ENCODE measurements around the gene SCO2.
"Not testable (repeated sequence)": the region's sequence is repeated elsewhere in the genome, so short reads cannot be mapped to it uniquely, and the experiment has no call there.

SCO2 gene

DNA sequence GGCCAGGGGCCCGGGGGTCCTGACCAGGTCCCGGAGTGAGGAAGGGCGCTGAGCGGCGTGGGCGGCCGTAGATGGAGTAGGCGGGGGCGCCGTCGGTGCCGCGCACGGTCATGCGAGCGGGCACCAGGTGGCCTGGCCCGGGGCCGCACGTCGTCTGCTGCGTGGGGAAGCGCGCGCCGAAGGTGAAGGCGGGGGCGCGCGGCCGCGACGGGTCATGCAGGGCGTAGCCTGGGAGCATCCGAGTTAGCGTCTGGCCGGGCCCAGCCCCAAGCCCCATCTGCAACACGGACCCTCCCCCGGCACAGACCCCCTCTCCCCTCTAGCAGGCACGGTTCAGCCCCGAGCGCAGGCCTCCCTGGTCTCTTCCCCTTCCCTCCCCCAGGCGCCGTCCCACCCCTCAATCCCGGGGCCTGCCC lies 6.2 kb upstream of the SCO2 start:
- peak; percentile 43 for DNase-seq (ENCODE audit: low read depth)

DNA sequence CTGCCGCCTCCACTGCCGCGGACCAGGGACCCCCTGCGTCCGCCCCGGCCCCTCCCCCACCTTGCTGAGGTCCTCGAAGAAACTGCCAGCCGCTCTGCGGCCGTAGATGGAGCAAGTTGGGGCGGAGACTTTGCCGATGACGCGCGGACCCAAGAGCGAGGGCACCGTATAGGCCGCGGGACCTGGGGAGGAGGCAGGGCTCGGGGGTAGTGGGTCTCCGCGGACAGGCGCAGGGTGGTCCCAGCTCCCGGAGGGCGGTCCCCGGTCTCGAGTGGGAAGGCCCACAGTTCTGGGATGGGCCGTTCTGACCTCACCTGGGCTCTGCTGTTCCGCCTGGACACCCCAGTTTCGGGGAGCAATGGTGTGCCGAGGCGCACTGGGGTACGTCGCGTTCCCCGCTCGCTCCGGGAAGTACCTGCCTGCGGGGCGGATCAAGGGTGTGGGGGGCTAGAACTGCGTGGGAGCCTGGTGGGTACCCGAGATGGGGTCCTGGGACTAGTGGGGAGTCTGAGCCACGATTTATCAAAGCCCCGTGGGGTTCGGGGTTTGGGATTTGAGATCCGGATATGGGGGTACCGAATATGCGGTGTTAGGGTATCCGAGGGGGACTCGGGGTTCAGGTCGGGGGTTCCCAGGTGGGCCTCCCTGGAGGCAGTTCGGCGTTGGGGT lies 5.6 kb upstream of the SCO2 start:
- peak; percentile 56 for DNase-seq (ENCODE audit: low read depth)

DNA sequence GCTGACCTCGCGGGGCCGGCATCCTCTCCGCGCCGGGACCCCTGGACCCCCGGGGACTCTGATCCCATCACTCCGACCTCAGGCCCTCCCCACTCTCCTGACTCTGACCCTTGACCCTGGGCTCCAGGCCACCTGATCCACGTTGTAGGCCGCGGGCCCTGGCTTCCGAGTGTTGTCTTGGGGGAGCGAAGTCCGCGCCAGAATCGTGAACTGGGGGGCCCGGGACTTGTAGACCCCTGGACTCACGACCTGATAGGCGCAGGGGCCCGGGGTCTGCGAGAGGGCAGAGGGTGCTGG lies 5.1 kb upstream of the SCO2 start:
- DNase-seq (ENCODE audit: low read depth), result no peak

GRCh38 chr22:50529897-50530579 lies 4.6 kb upstream of the SCO2 start, which contains the start of gene TYMP:
Gene TYMP (minus strand): TSS chr22:50530012. CDS start chr22:50529709, 303 bp downstream.
- DNase-seq (ENCODE audit: low read depth), result peak; percentile 49

GRCh38 chr22:50529416-50529896 lies 4.1 kb upstream of the SCO2 start:
- no peak for DNase-seq (ENCODE audit: low read depth)

DNA sequence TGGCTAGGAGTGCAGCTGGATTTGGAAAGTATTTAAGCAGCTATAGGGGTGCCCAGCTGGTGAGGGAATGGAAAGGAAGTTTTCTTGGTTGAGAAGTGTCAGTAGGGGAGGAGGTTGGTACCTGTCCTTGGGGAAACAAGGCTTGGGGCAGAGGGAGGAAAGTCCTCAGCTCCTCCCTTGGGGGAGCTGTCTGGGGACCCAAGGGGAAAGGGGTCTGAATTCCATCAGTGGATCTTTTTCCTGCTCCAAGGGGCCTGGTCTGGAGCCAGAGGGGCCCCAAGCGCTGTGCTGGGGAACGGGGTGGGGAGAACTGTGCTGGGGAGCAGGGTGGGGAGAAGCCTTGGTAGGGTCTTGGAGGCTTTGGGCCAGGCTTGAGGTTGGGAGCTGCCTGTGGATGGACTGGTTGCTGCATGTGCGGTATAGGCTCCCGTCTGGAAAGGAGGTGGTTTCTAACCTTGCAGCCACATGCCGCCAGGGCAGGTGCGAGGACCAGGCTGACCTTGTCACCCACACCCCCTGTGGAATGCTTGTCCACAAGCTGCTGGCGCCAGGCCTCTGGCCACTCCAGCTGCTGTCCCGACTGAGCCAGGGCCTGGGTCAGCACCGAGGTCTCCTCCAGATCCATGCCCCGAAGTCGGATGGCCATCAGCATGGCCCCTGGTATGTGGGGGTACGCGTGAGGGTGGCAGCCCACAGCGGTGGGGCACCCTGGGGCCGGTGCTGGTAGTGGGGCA lies 3.5 kb upstream of the SCO2 start:
- no peak for DNase-seq (ENCODE audit: low read depth)

- DNase-seq (ENCODE audit: low read depth), result no peak
Measured at GRCh38 chr22:50527921-50528681, 2.7 kb upstream of the SCO2 start.

- no peak for DNase-seq (ENCODE audit: low read depth)
Measured at GRCh38 chr22:50526834-50527801, 1.7 kb upstream of the SCO2 start.

GRCh38 chr22:50526108-50526833 lies 873 bp upstream of the SCO2 start:
- DNase-seq (ENCODE audit: low read depth), result peak; percentile 63

GRCh38 chr22:50525858-50526107 lies 385 bp upstream of the SCO2 start:
- DNase-seq (ENCODE audit: low read depth), result no peak

DNA sequence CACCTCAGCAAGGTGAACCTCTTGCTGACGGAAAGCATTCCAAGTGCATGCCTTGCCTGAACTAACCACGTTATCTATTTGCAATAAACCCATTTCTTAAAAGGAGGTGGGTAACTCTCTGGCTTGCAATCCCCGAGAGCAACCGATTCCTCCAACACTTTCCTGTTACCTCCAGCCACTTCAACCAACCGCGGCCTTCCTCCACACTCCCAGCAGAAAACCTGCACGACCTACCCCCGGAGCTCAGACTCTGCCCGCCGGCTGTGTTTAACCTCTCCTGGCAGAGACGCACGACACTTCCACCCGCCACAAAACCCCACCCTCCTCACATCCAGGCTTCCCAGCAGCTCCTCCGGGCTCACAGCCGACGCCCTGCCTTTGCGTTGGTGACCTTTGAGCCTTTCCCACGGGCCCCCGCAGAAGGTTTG lies 708 bp downstream of the SCO2 start:
- no peak for DNase-seq (ENCODE audit: low read depth)

GRCh38 chr22:50523806-50524675 lies 1.4 kb downstream of the SCO2 start:
- no peak for DNase-seq (ENCODE audit: low read depth)

GRCh38 chr22:50523458-50523805 lies 2.0 kb downstream of the SCO2 start:
- no peak for DNase-seq (ENCODE audit: low read depth)

- no peak for DNase-seq (ENCODE audit: low read depth)
Measured at GRCh38 chr22:50522806-50523438, 2.5 kb downstream of the SCO2 start.

DNA sequence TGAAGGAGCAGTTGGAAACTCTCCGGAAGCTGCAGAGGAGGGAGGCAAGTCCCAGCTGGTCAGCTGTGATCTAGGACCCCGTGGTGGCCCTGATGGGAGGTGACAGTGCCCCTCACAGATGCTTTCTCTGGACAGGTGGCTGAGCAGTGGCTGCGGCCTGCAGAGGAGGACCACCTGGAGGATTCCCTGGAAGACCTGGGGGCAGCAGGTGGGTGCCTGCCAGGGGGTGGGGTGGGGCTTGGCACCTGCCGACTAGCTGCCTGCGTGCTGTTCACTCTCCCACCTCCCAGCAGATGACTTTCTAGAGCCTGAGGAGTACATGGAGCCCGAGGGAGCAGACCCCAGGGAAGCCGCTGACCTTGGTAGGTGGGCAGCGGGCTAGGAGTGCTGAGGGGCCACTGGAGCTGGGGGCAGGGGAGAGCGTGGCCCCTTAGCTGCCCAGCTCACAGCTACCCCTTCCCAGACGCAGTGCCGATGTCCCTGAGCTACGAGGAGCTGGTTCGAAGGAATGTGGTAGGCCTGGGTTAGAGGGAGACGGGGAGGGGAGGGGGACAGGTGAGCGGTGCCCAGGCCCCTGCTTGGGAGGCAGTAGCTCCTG lies 3.1 kb downstream of the SCO2 start:
- no peak for DNase-seq (ENCODE audit: low read depth)

DNA sequence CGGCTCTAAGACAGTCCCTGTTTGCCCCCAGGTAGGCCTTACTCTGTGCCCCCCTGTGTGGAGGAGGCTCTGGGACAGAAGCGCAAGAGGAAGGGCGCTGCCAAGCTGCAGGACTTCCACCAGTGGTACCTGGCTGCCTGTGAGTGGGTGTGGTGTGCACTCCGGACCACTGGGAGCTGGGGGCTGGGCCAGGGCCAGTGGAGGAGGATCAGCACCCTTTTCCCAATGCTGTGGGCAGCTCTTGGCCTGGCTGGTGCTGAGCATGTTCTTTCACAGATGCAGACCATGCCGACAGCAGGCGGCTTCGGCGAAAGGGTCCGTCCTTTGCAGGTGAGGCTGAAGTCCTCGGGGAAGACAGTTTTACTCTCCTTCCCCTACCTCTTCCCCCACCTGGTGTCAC lies 3.7 kb downstream of the SCO2 start:
- no peak for DNase-seq (ENCODE audit: low read depth)

DNA sequence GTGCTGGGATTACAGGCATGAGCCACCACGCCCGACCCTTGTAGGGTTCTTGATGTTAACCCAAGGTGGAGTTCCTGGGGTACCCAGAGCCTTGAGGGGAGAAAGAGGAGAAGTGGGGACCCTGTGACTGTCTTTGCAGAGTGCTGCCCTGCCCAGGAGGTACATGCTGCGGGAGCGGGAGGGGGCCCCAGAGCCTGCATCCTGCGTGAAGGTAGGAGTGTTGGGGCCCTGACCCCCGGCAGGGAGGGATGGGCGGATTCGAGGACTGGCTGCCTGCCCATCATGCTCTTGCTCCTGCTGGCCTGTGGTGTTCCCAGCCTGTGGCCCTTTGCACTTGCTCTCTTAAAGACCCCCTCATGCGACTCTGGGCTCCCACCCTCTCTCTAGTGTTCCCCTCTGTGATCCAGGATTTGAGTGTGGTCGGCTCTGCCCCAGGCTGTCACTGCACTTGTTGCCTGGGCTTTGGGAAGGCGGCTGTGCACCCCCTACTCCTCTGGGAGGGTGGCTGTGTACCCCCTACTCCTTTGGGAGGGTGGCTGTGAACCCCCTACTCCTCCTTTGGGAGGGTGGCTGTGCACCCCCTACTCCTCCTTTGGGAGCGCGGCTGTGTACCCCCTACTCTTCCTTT lies 4.5 kb downstream of the SCO2 start:
- DNase-seq (ENCODE audit: low read depth), result no peak

DNA sequence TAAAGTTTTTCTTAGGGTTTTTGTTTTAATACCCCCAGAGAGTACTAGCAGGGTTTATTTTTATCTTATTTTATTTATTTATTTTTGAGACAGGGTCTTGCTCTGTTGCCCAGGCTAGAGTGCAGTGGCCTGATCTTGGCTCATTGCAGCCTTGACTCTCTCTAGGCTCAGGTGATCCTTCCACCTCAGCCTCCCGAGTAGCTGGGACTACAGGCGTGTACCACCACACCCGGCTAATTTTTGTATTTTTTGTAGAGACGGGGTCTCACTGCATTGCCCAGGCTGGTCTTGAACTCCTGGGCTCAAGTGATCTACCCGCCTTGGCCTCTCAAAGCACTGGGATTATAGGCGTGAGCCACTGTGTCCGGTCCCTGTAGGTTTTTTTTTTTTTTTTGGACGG lies 5.2 kb downstream of the SCO2 start:
- DNase-seq (ENCODE audit: low read depth), result not testable (repeated sequence)

DNA sequence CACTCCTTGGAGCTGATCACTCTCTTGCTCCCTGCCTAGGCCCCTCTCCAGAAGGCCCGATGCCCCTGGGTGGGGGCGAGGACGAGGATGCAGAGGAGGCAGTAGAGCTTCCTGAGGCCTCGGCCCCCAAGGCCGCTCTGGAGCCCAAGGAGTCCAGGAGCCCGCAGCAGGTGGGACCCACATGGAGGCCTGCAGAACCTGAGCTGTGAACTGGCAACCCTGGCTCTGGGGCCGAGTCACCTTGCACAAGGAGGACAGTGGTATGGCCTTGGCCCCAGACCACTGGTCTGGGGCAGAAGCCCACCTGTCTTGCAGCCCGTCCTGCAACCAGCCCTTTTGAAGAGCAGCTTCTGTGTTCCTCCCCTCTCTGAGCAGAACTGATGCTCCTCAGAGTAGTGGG lies 6.2 kb downstream of the SCO2 start:
- no peak for DNase-seq (ENCODE audit: low read depth)
